ENCODE data around the gene PTPRN2.
A peak's percentile ranks its signal among the peaks of the same experiment; 100 is the strongest.
"Not testable (repeated sequence)": the region's sequence is repeated elsewhere in the genome, so short reads cannot be mapped to it uniquely, and the experiment has no call there.

The PTPRN2 gene

GRCh38 chr7:157697287-157697686 lies 890.3 kb downstream of the PTPRN2 start:
- H3K27me3 ChIP-seq (ENCODE audit: control insufficient read depth, insufficient read depth, low read length) = peaks cover 76% of the 10 kb centered on the region

GRCh38 chr7:157695609-157696008 lies 892.0 kb downstream of the PTPRN2 start:
- H3K36me3 ChIP-seq (ENCODE audit: control insufficient read depth, insufficient read depth, low read length); H3K9me3 ChIP-seq (ENCODE audit: control insufficient read depth, insufficient read depth, low read depth, low read length); H3K4me3 ChIP-seq (ENCODE audit: low read depth, low read length); H3K9ac ChIP-seq (ENCODE audit: low read length); H3K27ac ChIP-seq (ENCODE audit: low read depth, low read length): not testable (repeated sequence)
- peaks cover 77% of the 10 kb centered on the region for H3K27me3 ChIP-seq (ENCODE audit: control insufficient read depth, insufficient read depth, low read length)
- peaks cover 16% of the 10 kb centered on the region; the same call in 1 of the 2 replicates for H3K4me1 ChIP-seq (ENCODE audit: control insufficient read depth, insufficient read depth, low read length)

More at GRCh38 chr7:157697287-157697686, 890.3 kb downstream of the PTPRN2 start:
- not testable (repeated sequence) for H3K4me3 ChIP-seq (ENCODE audit: low read depth, low read length); H3K9ac ChIP-seq (ENCODE audit: low read length); H3K9me3 ChIP-seq (ENCODE audit: control insufficient read depth, insufficient read depth, low read depth, low read length); H3K36me3 ChIP-seq (ENCODE audit: control insufficient read depth, insufficient read depth, low read length); H3K27ac ChIP-seq (ENCODE audit: low read depth, low read length); H3K4me1 ChIP-seq (ENCODE audit: control insufficient read depth, insufficient read depth, low read length)

GRCh38 chr7:157694376-157694665 lies 893.3 kb downstream of the PTPRN2 start:
- peaks cover 3% of the 10 kb centered on the region; the same call in 1 of the 2 replicates for H3K9me3 ChIP-seq (ENCODE audit: control insufficient read depth, insufficient read depth, low read depth, low read length)
- H3K27me3 ChIP-seq (ENCODE audit: control insufficient read depth, insufficient read depth, low read length) = peaks cover 77% of the 10 kb centered on the region
- no peaks in the 10 kb centered on the region for H3K36me3 ChIP-seq (ENCODE audit: control insufficient read depth, insufficient read depth, low read length)
- H3K4me1 ChIP-seq (ENCODE audit: control insufficient read depth, insufficient read depth, low read length) = peaks cover 22% of the 10 kb centered on the region
- no peak overlapping the region for H3K27ac ChIP-seq (ENCODE audit: low read depth, low read length)
- H3K9ac ChIP-seq (ENCODE audit: low read length) = no peak overlapping the region
- no peak overlapping the region for H3K4me3 ChIP-seq (ENCODE audit: low read depth, low read length)

- Histone ChIP-seq H3K27ac (ENCODE audit: low read depth, low read length) (no peak overlapping the region), H3K27me3 (ENCODE audit: control insufficient read depth, insufficient read depth, low read length) (peaks cover 77% of the 10 kb centered on the region), H3K36me3 (ENCODE audit: control insufficient read depth, insufficient read depth, low read length) (no peaks in the 10 kb centered on the region), H3K4me3 (ENCODE audit: low read depth, low read length) (peak overlapping the region; percentile 57), H3K9me3 (ENCODE audit: control insufficient read depth, insufficient read depth, low read depth, low read length) (peaks cover 3% of the 10 kb centered on the region; the same call in 1 of the 2 replicates), H3K9ac (ENCODE audit: low read length) (no peak overlapping the region), H3K4me1 (ENCODE audit: control insufficient read depth, insufficient read depth, low read length) (peaks cover 22% of the 10 kb centered on the region)
These were observed 893.9 kb downstream of the PTPRN2 start for GRCh38 chr7:157693521-157694375.

- Histone ChIP-seq H3K4me1 (ENCODE audit: control insufficient read depth, insufficient read depth, low read length) (peaks cover 28% of the 10 kb centered on the region), H3K27me3 (ENCODE audit: control insufficient read depth, insufficient read depth, low read length) (peaks cover 78% of the 10 kb centered on the region), H3K9ac (ENCODE audit: low read length) (no peak overlapping the region), H3K36me3 (ENCODE audit: control insufficient read depth, insufficient read depth, low read length) (no peaks in the 10 kb centered on the region), H3K4me3 (ENCODE audit: low read depth, low read length) (peak overlapping the region; percentile 57), H3K27ac (ENCODE audit: low read depth, low read length) (no peak overlapping the region), H3K9me3 (ENCODE audit: control insufficient read depth, insufficient read depth, low read depth, low read length) (peaks cover 3% of the 10 kb centered on the region; the same call in 1 of the 2 replicates)
These were observed 894.5 kb downstream of the PTPRN2 start for GRCh38 chr7:157693071-157693520.

- H3K4me1 ChIP-seq (ENCODE audit: control insufficient read depth, insufficient read depth, low read length) = peaks cover 29% of the 10 kb centered on the region
- peaks cover 3% of the 10 kb centered on the region; the same call in 1 of the 2 replicates for H3K9me3 ChIP-seq (ENCODE audit: control insufficient read depth, insufficient read depth, low read depth, low read length)
- peaks cover 83% of the 10 kb centered on the region for H3K27me3 ChIP-seq (ENCODE audit: control insufficient read depth, insufficient read depth, low read length)
- no peak overlapping the region for H3K27ac ChIP-seq (ENCODE audit: low read depth, low read length)
- no peaks in the 10 kb centered on the region for H3K36me3 ChIP-seq (ENCODE audit: control insufficient read depth, insufficient read depth, low read length)
- H3K9ac ChIP-seq (ENCODE audit: low read length) = no peak overlapping the region
- peak overlapping the region; percentile 54 for H3K4me3 ChIP-seq (ENCODE audit: low read depth, low read length)
These were observed 895.1 kb downstream of the PTPRN2 start for GRCh38 chr7:157692460-157693011.

- Histone ChIP-seq H3K27ac (ENCODE audit: low read depth, low read length) (no peak overlapping the region), H3K4me3 (ENCODE audit: low read depth, low read length) (peak overlapping the region; percentile 54), H3K36me3 (ENCODE audit: control insufficient read depth, insufficient read depth, low read length) (no peaks in the 10 kb centered on the region), H3K9me3 (ENCODE audit: control insufficient read depth, insufficient read depth, low read depth, low read length) (peaks cover 3% of the 10 kb centered on the region; the same call in 1 of the 2 replicates), H3K9ac (ENCODE audit: low read length) (no peak overlapping the region), H3K27me3 (ENCODE audit: control insufficient read depth, insufficient read depth, low read length) (peaks cover 90% of the 10 kb centered on the region), H3K4me1 (ENCODE audit: control insufficient read depth, insufficient read depth, low read length) (peaks cover 29% of the 10 kb centered on the region)
These were observed 895.8 kb downstream of the PTPRN2 start for GRCh38 chr7:157691586-157692459.

GRCh38 chr7:157690833-157691585 lies 896.6 kb downstream of the PTPRN2 start:
- Histone ChIP-seq H3K4me3 (ENCODE audit: low read depth, low read length) (peak overlapping the region; percentile 47), H3K36me3 (ENCODE audit: control insufficient read depth, insufficient read depth, low read length) (no peaks in the 10 kb centered on the region), H3K27me3 (ENCODE audit: control insufficient read depth, insufficient read depth, low read length) (peaks cover 98% of the 10 kb centered on the region), H3K4me1 (ENCODE audit: control insufficient read depth, insufficient read depth, low read length) (peaks cover 29% of the 10 kb centered on the region), H3K9ac (ENCODE audit: low read length) (no peak overlapping the region), H3K9me3 (ENCODE audit: control insufficient read depth, insufficient read depth, low read depth, low read length) (peaks cover 3% of the 10 kb centered on the region; the same call in 1 of the 2 replicates), H3K27ac (ENCODE audit: low read depth, low read length) (no peak overlapping the region)

- peak overlapping the region; percentile 46 for H3K4me3 ChIP-seq (ENCODE audit: low read depth, low read length)
- H3K27ac ChIP-seq (ENCODE audit: low read depth, low read length) = no peak overlapping the region
These were observed 897.4 kb downstream of the PTPRN2 start for GRCh38 chr7:157690058-157690832.

More at GRCh38 chr7:157690058-157690832, 897.4 kb downstream of the PTPRN2 start:
- Histone ChIP-seq H3K27me3 (ENCODE audit: control insufficient read depth, insufficient read depth, low read length) (peaks cover 98% of the 10 kb centered on the region), H3K36me3 (ENCODE audit: control insufficient read depth, insufficient read depth, low read length) (no peaks in the 10 kb centered on the region), H3K4me1 (ENCODE audit: control insufficient read depth, insufficient read depth, low read length) (peaks cover 29% of the 10 kb centered on the region), H3K9me3 (ENCODE audit: control insufficient read depth, insufficient read depth, low read depth, low read length) (no peaks in the 10 kb centered on the region), H3K9ac (ENCODE audit: low read length) (no peak overlapping the region)
